ENCODE results near the gene FBXL14. TPM values are rescaled to one million over a fixed set of nuclear protein-coding genes. Genes with fewer than 3 reads are reported as not detected.

The FBXL14 gene
- total and polyA plus RNA-seq, 9 of the 15 experiments (the other 6 are each of a cell fraction or from before 2014, with no cell fraction given): 0.13 to 9.8 (median 3.3) TPM

DNA sequence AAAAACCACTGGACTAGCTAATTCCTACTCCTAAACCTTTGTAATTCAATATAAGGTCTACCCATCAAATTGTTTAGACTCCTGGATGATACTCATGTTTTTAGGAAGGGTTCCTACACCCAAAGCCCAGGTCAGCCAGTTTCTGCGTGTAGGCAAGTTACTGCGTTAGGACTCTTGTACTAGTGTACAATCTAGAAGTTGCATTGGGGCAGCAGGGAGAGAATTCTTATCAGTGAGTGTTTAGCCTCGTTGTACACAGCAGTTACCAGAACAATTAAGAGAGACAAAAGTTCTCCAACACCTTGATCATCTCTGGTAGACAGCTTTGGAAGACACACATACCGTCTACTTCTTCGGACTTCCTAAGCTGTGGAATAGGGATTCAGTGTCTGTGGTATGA is 29.2 kb downstream of the FBXL14 start (continued):
- TF ChIP-seq CBFA2T2 (conservative IDR thresholded peaks at IDR 0.05) (0 out of 2 replicates have a peak, but pooled peaks have one; percentile 3), HNRNPLL (IDR thresholded peaks at IDR 0.05; ENCODE audit: low read depth, low read length, poor library complexity, severe bottlenecking) (peak; percentile 21), CEBPG (CRISPR knock-in tag; IDR thresholded peaks at IDR 0.05) (no peak), CEBPG (tag; conservative IDR thresholded peaks at IDR 0.05 in 1 of 2, IDR thresholded peaks at IDR 0.05 in 1 of 2) (no peak), THAP12 (CRISPR knock-in tag; IDR thresholded peaks at IDR 0.05) (no peak), PURB (CRISPR knock-in tag; IDR thresholded peaks at IDR 0.05; ENCODE audit: low read depth) (no peak), EP300 (IDR thresholded peaks at IDR 0.05; ENCODE audit: low read length) (no peak), ZNF444 (CRISPR knock-in tag; IDR thresholded peaks at IDR 0.05) (no peak), TEAD1 (CRISPR knock-in tag; IDR thresholded peaks at IDR 0.05) (no peak), SOX6 (IDR thresholded peaks at IDR 0.05) (0 out of 2 replicates have a peak, but pooled peaks have one; percentile 32), SLC30A9 (CRISPR knock-in tag; IDR thresholded peaks at IDR 0.05) (no peak), SAFB (IDR thresholded peaks at IDR 0.05; ENCODE audit: borderline replicate concordance, low read depth, low read length) (no peak)
